MV-4-11 (cell line): Measurements from ENCODE around the gene KCNAB2.

Experiments used
- DNase-seq: peaks from one replicate; lab custom pipeline; 2025; lab: John Stamatoyannopoulos, UW

The KCNAB2 gene

DNA sequence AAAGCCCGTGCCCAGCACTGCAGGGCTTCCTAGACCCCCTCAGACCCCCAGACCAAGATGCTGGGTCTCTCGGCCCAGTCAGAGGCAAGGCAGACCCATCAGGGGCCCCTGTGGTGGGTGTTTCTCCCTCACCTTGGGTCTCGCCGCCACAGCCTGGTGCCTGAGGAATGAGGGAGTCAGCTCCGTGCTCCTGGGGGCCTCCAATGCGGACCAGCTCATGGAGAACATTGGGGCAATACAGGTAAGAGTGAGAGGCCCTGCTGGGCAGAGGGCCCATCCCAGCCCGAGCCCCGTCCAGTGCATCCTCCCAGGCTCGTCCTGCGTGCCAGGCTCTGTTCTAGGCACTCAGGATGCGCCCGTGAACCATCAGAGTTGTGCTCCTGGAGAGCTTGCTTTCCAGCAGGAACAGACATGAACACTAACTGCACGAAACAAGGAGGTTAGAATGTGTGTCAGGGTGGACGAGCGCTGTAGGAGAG lies 51.5 kb downstream of the KCNAB2 start:
- no peak for DNase-seq

DNA sequence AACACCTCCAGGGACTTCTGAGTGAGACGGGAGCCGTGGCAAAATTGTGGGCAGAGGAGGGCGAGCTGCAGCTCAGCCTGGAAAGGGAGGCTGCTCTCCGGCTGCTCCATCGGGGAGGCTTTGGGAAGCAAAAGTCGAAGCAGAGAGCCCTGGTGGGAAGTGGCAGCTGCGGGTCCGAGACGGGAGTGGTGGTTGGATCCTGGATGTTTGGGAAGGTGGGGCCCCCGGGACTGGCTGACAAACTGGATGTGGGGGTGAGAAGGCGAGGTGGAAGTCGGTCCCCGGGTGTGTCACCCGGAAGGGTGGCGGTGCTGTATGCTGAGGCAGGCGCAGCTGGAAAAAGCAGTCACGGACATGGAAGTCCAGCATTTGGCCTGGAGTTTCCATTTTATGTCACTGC lies 52.1 kb downstream of the KCNAB2 start:
- no peak for DNase-seq

DNA sequence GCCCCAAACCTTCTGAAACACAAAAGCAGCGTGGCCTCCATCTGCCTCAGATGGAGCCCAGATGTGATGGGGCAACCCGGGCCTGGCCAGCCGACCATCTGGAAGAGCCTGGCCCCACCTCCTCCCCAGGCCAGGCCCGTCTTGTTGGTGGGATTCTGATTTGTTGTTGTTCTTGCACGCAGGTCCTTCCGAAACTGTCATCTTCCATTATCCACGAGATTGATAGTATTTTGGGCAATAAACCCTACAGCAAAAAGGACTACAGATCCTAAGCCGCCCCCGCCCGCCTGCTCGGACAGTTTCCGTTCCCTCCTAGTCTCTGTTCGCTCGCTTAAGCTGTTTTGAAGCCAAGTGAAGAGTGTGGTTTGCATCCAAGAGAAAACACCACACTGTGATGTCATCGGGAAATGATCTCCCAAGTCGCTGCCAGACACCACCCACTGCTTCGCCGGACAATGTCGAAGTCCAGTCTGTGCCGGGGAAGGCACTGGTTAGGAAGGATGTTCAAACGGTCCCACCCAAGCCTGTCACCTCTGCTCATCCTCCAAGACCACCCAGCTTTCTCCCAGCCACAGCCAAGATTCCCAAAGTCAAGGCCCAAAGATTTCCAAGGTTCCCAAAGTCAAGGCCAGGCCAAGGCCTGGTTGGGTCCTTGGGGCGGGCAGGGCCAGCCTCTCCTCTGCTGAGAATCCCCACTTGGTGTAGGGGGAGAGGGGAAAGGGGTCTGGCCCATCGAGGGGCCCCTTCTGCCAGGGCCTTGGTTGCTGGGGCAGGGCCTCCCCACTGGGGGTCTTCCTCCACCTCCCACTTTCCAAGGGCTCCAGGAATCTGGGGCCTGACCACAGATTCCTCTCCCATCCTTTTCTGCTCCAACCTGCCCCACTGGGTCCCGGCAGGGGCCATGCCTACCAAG lies 52.9 kb downstream of the KCNAB2 start:
- no peak for DNase-seq

DNA sequence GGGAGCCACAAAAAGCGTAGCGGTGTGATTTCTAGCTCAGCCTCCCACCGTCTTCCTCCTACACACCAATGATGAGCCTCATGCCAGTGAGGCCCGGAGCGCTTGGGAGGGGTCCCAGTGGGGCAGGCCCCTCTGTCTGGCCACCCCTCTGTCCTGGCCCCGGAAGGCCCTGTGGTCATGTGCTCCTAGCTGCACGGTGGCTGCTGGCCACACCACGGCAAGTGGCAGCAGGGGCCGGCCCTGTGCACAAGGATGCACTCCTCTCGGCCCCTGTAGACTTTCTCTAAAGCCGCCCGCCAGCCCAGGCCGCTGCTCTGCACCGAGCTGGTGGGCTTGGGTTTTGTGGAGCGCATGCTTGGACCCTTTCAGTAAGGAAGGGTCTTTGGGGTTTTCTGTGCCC lies 53.6 kb downstream of the KCNAB2 start:
- DNase-seq = no peak

DNA sequence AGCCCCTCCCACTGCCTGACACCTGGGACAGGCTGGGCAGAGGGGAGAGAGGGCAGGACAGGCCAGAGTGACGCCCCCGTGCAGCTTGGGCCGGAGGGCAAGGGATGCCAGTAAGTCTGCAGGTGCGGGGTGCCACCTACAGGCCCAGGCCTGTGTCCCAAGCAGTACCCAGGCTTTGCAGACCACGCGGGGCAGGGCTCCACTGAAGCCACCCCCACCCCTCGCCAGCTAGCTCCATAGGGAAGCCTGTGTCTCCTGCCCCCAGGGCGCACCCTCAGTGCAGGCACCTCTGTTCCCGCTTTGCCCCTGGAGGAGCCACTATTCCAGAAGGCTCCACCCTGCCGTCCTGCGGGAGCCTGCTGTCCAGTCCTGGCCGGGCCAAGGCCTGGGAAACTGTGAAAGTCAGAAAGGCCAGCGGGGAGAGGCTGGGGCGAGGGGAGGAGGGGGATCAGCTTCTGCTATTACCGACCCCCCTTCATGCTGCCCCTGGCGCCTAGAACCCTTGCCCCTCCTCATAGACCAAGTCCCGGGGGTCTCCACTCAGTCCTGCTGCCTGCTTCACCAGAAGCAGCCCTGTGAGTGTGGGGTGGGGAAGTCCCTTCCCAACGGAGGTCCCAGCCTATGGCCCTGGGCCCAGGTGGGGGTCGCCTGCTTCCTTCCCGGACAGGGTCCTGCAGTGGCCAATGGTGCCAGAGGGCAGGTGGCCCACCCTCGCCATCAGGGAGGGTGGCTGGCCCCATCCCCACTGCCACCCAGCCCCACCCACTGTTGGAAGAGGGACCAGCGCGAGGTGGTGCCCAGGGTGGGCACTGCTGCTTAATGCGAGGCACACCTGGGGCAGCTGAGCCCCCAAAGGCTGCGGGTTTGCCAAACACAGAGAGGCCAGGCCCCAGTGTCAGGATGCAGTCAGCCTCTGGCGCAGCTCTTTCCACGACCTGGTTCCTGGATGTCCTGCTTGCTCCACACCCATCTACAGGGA lies 54.4 kb downstream of the KCNAB2 start:
- no peak for DNase-seq

DNA sequence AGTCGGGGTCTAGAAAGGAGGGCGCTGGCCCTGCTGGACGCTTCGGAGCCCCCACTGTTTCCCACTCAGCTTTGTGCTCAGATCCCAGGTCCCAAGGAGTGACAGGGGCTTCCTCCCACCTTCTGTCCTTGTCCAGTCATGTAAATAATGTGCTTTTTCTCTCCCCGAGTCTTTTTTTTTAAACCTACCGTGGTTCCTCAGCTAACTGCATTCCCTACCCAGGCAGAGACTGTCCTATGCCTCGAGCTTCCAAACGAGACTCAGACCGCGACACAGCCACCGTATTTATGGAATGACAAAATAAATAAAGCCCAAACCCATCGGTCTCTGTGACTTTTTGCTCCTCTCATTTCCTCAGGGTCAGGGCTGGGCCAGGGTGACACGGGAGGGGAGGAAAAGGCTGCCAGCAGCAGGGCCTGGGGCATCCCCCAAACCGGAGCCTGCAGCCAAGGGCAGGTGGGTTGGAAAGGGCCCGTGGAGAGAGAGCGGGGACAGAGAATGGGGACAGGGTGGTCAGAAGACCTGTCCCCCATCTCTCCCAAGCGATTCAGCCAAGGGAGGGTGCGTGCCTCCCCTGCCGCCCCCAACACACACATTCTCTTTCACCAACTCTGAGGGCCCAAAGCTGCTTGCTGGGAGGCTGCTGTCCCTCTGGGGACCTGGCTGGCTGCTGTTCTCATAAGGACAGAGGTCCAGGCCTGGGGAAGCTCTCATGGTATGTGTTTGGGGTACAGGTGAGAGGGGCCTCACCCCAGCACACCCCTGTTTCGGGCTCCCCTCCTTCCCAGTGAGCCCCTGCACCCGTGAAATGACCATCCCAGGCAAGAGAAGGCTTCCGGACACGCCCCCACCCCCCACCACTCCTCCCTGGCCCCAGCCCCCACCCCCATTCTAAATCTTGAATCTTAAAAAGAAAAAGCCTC lies 55.4 kb downstream of the KCNAB2 start:
- DNase-seq = no peak

DNA sequence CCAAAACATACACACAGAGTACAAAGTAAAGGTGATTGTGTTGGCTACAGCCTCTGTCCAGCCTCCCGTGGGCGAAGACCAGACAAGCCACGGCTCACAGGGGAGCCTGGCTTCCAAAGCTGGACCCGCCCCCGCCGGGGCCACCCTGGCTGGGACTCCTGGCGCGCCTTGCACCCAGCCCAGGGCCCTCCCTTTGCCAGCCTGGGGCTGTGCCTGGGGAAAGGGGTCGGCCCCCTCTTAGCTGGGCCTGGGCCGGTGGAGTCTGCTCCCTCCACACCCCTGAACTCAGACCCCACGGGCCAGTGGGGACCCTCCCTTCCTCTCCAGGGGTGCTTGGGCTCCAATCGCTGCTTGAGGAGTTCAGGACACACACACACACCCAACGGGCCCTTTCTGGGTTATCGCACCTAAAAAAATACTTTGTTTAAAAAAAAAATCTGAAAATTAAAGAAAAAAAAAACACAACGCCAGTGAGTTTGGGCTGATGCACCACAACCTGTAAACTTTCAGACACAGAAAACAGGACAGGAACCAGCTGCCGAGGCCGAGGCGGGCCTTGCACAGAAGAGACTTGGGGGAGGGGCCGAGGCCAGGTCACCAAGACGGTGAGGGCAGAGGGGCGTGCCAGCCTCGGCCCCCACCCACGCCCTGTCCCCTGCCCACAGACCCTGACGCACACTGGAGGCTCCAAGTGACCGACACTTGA lies 56.3 kb downstream of the KCNAB2 start:
- DNase-seq = no peak

DNA sequence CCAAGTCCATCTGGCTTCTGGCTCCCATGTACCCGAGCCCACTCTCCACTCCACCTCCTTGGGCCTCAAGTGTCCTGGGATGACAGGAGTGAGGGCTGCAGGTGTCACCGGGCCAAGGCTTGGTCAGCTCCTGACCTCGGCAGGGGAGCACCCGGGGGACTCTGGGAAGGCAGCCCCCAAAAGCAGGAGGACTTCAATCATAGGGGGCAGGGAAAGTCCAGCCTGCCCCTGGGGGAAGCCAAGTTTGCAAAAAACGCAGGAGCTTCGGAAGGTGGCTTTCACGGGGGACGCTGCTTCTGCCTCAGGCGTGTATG lies 56.8 kb downstream of the KCNAB2 start:
- no peak for DNase-seq

DNA sequence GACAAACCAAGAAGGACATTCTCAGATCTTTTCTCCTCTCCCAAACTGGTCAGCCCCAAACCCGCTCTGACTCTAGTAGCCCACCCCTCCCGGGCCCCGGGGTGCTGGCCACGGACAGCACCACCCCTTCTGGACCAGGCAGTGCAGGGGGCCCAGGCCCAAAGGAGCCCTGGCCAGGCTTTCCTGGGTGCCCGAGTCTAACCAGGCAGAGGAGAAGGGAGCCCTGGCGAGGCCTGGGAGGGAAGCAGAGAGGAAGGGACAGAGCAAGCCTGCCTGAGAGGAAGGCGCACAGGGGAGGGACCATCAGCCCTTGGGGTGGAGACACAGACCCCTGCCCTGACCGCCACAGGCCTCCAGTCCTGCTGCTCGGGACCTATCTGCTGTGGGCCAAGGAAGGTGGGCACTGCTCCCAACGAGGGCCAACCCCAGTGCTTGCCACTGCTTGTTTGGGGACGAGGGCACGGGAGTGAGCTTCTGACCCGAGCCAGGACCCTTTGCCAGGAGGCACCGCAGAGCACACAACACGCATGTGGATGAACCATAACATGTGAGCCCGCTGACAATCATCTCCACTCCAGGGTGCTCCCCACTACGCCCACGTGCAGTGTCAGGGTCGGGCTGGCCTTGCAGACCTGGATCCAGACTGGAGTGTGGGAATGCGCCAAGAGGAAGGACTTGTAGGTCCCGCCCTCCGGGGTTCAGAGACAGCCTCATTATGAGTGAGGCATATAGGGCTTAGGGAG lies 57.6 kb downstream of the KCNAB2 start:
- DNase-seq = no peak

DNA sequence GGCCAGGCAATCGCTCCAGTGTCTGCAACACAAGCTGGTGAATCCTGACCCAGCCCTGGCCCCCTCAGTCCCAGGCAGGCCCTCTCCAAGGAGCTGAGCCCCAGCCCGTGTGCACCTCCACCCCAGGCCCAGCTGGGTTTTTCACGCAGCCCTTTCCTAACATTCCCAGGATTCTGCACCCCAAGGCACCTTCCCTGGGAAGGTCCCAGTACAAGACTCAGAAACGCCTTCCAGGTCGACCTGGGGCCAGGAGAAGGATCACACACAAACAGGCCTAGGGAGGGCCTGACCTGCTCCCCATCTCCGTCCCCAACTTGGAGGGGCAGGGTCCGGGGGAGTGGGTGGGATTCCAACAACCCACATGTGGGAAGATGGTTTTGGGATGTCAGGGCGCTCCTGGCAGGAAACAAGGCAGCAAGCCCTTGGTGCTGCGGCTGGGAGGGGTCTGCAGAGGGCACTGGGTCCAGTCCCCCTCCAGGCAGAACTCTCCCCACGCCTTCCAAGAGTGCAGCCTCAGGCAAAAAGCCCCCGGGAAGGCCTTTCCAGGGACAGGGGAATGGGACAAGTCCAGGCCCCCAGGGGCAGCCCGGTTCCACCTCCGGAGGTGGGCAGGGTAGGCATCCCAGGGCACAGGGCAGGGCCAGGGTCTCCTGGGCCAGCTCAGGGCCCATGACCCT lies 58.3 kb downstream of the KCNAB2 start:
- DNase-seq = no peak

DNA sequence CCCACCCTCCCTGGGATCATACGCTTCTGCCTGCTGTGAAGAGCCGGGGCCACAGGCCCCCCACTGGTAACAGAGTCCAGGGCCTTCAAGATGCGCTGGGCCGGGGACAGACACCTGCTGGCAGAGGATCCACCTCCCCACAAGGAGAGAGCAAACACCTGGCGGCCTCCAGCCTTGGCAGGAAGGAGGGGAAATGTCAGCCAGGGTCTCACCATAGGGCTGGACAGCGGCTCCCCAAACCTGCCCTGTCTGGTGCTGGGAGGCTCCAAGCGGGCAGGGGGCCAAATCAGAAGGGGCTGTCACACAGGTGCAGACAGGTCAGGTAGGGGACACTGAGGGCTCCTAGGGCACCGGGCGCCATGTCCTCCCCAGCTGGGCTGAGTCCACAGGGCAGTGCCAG lies 58.9 kb downstream of the KCNAB2 start:
- no peak for DNase-seq

DNA sequence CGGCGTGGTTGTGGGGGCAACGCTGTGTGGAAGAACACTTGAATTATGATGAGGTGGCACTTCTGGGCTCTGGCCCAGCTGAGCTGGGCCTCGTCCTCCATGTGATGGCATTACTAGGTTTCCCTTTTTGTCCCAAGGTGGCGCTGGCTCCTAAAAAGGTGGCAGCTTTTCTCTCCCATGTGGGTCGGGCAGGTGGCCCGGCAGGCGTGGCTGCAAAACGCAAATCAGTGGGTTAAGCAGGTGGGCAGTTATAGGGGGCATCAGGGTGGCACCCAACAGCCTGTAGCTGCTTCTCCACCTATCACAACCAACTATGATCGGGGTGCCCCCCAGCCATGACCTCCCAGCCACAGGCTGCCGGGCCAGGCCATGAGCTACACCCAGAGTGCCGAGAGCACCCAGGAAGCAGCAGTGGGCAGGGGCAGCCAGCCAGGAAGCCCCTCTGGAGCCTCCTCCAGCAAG lies 59.6 kb downstream of the KCNAB2 start:
- no peak for DNase-seq

DNA sequence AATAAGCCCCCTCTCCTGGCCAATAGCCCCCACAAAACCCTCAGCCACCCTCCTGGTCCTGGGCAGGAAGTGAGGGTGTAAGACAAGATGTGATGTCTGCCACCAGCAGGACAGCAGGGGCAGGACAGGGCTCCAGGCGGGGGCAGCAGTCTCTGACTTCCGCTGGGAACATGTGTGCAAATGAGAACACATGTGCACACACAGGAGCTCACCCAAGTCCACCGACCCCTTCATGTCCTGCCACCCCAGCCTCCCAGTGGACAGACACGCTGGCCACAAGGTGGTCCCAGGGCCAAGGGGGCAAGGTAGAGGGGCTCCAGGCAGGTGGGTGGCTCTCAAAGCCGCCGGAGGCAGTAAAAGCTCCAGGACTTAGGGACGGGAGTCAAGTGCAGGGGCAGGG lies 60.1 kb downstream of the KCNAB2 start:
- DNase-seq = no peak

DNA sequence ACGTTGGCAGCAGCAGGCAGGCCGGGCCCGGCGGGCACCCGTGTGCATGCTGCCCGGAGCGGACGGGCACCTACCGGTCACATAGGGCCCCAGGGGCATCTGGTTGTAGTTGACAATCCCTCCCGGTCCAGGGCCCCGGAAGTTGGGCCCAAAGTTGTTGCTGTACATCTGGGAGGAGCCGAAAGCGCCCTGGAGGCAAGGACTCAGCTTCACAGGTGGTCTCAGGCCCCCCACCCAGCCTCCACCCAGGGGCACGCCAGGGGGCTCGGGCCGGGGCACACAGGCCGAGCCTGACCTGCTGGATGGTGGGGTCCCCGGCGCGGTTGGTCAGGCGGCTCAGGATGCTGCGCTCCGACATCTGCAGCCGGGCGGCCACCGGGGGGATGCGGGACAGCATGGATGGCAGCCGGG lies 60.6 kb downstream of the KCNAB2 start:
- no peak for DNase-seq

DNA sequence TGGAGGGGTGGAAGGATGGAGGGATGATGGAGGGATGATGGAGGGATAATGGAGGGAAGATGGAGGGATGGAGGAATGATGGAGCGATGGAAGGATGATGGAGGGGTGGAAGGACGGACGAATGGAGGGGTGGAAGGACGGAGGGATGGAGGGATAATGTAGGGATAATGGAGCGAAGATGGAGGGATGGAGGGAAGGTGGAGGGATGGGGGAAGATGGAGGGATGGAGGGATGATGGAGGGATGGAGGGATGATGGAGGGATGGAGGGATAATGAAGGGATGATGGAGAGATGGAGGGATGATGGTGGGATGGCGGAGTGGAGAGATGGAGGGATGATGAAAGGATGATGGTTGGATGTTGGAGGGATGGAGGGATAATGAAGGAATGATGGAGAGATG lies 61.3 kb downstream of the KCNAB2 start:
- DNase-seq = no peak

DNA sequence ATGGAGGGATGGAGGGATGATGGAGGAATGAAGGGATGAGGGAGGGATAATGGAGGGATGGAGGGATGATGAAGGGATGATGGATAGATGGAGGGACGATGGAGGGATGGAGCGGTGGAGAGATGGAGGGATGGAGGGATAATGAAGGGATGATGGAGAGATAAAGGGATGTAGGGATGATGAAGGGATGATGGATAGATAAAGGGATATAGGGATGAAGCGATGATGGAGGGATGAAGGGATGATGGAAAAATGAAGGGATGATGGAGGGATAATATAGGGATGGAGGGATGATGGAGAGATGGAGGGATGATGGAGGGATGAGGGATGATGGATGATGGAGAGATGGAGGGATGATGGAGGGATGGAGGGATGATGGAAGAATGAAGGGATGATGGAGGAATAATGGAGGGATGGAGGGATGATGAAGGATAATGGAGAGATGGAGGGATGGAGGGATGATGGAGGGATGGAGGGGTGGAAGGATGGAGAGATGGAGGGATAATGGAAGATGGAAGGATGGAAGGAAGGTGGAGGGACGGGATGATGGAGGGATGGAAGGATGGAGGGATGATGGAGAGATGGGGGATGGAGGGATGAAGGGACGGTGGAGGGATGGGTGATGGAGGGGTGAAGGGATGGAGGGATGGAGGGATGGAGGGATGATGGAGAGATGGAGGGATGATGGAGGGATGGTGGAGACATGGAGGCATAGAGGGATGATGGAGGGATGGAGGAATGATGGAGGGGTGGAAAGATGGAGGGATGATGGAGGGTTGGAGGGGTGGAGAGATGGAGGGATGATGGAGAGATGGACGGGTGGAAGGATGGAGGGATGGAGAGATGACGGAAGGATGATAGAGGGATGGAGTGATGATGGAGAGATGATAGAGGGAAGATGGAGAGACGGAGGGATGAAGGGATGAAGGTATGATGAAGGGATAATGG lies 62.0 kb downstream of the KCNAB2 start:
- no peak for DNase-seq

DNA sequence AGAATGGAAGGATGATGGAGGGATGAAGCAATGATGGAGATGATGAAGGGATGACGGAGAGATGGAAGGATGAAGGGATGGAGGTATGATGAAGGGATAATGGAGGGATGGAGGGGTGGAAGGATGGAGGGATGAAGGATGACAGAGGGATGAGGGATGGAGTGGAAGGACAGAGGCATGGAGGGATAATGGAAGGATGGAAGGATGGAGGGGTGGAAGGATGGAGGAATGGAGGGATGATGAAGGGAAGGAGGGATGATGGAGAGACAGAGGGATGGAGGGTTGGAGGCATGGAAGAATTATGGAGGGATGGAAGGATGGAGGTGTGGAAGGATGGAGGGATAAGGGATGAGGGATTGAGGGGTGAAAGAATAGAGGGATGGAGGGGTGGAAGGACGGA lies 62.8 kb downstream of the KCNAB2 start:
- no peak for DNase-seq

DNA sequence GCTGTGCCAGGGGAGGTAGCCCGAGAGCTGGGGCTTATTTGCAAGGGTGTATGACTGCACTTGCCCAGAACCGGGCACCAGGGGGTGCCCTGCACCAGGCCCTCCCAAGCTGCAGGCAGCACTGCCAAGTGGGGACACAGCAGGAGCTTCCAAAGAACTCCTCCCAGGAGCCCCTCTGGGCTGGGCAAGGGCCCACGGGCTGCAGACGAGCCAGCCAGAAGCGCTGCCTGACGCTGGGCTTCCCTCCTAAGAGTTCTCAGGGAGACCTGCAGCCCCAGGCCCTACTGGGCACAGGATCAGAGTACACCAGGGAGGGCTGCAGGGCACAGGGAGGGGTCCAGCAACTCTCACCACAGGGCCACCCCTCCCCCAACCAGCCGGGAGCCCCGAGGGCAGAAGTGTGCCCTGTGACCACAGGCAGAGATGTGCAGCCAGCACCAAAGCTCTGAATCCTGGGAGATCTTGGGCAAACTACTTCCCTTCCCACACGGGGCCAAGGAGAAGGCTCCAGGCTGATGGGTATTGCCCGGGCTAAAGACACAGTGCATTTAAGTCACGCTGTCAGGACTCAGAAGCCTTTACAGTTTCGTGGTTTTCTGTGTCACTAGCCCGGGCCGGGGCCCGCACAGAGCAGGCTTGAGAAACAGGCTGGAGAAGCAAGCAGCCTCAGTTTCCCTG lies 63.4 kb downstream of the KCNAB2 start:
- DNase-seq = peak; percentile 52
